ENCODE data around the gene DUSP28. TPM values are rescaled to one million over a fixed set of nuclear protein-coding genes. Genes with fewer than 3 reads are reported as not detected.

The DUSP28 gene
- total and polyA plus RNA-seq, 9 donors = 2.7 to 9.9 (median 4.3) TPM

- Histone ChIP-seq H3K36me3 (no peaks in the 10 kb centered on the region), H3K4me3 (no peak overlapping the region), H3K27me3 (no peaks in the 10 kb centered on the region), H3K9me3 (no peaks in the 10 kb centered on the region), H3K27ac (no peak overlapping the region), H3K4me1 (ENCODE audit: insufficient read depth) (no peaks in the 10 kb centered on the region)
- intact Hi-C loops (cut with DNase I) = no loop called here
- WGBS, 3 donors = 73 to 84% (median 79%) methylated on average over 19 to 20 of the region's 20 CpGs
- peak in 3 of 5 donors; percentile 11 to 30 (median 12) for DNase-seq
- TF ChIP-seq EP300 (IDR thresholded peaks at IDR 0.05) = no peak
- no peak for TF ChIP-seq POLR2A (IDR thresholded peaks at IDR 0.05)
- no peak for TF ChIP-seq CTCF (IDR thresholded peaks at IDR 0.05)
Observed at GRCh38 chr2:240601061-240601830, 41.1 kb downstream of the DUSP28 start.

GRCh38 chr2:240601831-240602160 lies 41.6 kb downstream of the DUSP28 start:
- no peak for TF ChIP-seq EP300 (IDR thresholded peaks at IDR 0.05)
- no peak for TF ChIP-seq POLR2A (IDR thresholded peaks at IDR 0.05)
- no peak for TF ChIP-seq CTCF (IDR thresholded peaks at IDR 0.05)
- intact Hi-C loops (cut with DNase I) = no loop called here

GRCh38 chr2:240602266-240603050 lies 42.3 kb downstream of the DUSP28 start:
- no peaks in the 10 kb centered on the region for H3K36me3 ChIP-seq
- intact Hi-C loops (cut with DNase I) = no loop called here
- 89 to 90% (median 90%) methylated on average over 32 of the region's 32 CpGs for WGBS, 3 donors
- peak in 3 of 5 donors; percentile 13 to 33 (median 14) for DNase-seq
- no peaks in the 10 kb centered on the region for H3K27me3 ChIP-seq
- H3K4me1 ChIP-seq (ENCODE audit: insufficient read depth) = no peaks in the 10 kb centered on the region
- H3K4me3 ChIP-seq = no peak overlapping the region
- H3K9me3 ChIP-seq = no peaks in the 10 kb centered on the region
- no peak for TF ChIP-seq POLR2A (IDR thresholded peaks at IDR 0.05)
- H3K27ac ChIP-seq = no peak overlapping the region

More at GRCh38 chr2:240601831-240602160, 41.6 kb downstream of the DUSP28 start:
- H3K27me3 ChIP-seq = no peaks in the 10 kb centered on the region
- DNase-seq = peak in 3 of 5 donors; percentile 12 to 24 (median 13)
- H3K4me1 ChIP-seq (ENCODE audit: insufficient read depth) = no peaks in the 10 kb centered on the region
- WGBS, 3 donors = 88 to 91% (median 90%) methylated on average over 10 to 11 of the region's 11 CpGs
- no peak overlapping the region for H3K27ac ChIP-seq
- no peaks in the 10 kb centered on the region for H3K36me3 ChIP-seq
- H3K9me3 ChIP-seq = no peaks in the 10 kb centered on the region
- H3K4me3 ChIP-seq = no peak overlapping the region

- Histone ChIP-seq H3K4me1 (ENCODE audit: insufficient read depth) (no peaks in the 10 kb centered on the region), H3K36me3 (no peaks in the 10 kb centered on the region), H3K4me3 (no peak overlapping the region), H3K9me3 (no peaks in the 10 kb centered on the region), H3K27ac (no peak overlapping the region), H3K27me3 (no peaks in the 10 kb centered on the region)
- peak in 3 of 5 donors; percentile 11 to 33 (median 12) for DNase-seq
- no peak for TF ChIP-seq EP300 (IDR thresholded peaks at IDR 0.05)
- TF ChIP-seq CTCF (IDR thresholded peaks at IDR 0.05) = no peak
- no peak for TF ChIP-seq POLR2A (IDR thresholded peaks at IDR 0.05)
- 86 to 92% (median 89%) methylated on average over 22 of the region's 22 CpGs for WGBS, 3 donors
- intact Hi-C loops (cut with DNase I) = no loop called here
Observed at GRCh38 chr2:240603081-240603835, 43.1 kb downstream of the DUSP28 start.

Measured in ovary (tissue), 9 donors.